GM18858 (cell line): ENCODE results near the gene LEP.
"Not testable (repeated sequence)": the region's sequence is repeated elsewhere in the genome, so short reads cannot be mapped to it uniquely, and the experiment has no call there.

Experiments
- ATAC-seq: cut with Tn5 transposase; IDR thresholded peaks from one replicate; pipeline ENCODE4 v1.9.1; 2021; ENCODE audit not compliant: unreplicated experiment

Gene LEP

GRCh38 chr7:128271471-128271941 lies 30.4 kb downstream of the LEP start:
- no peak for ATAC-seq

- ATAC-seq: no peak
Measured at GRCh38 chr7:128271942-128272481, 30.9 kb downstream of the LEP start.

- no peak for ATAC-seq
Measured at GRCh38 chr7:128274246-128274883, 33.3 kb downstream of the LEP start.

- no peak for ATAC-seq
Measured at GRCh38 chr7:128274884-128275603, 34.0 kb downstream of the LEP start.

GRCh38 chr7:128275681-128276080 lies 34.6 kb downstream of the LEP start:
- ATAC-seq: no peak

- no peak for ATAC-seq
Measured at GRCh38 chr7:128278366-128278765, 37.3 kb downstream of the LEP start.

GRCh38 chr7:128279124-128279713 lies 38.1 kb downstream of the LEP start:
- no peak for ATAC-seq

GRCh38 chr7:128280451-128280850 lies 39.4 kb downstream of the LEP start:
- ATAC-seq: not testable (repeated sequence)

GRCh38 chr7:128281605-128282380 lies 40.7 kb downstream of the LEP start:
- no peak for ATAC-seq

GRCh38 chr7:128284102-128284501 lies 43.0 kb downstream of the LEP start:
- no peak for ATAC-seq

- ATAC-seq: no peak
Measured at GRCh38 chr7:128287556-128287955, 46.5 kb downstream of the LEP start.

GRCh38 chr7:128298004-128298403 lies 56.9 kb downstream of the LEP start:
- ATAC-seq: not testable (repeated sequence)

GRCh38 chr7:128299109-128299607 lies 58.1 kb downstream of the LEP start:
- no peak for ATAC-seq

GRCh38 chr7:128302139-128302538 lies 61.1 kb downstream of the LEP start:
- no peak for ATAC-seq

GRCh38 chr7:128303133-128303532 lies 62.1 kb downstream of the LEP start:
- no peak for ATAC-seq

GRCh38 chr7:128303643-128304042 lies 62.6 kb downstream of the LEP start:
- no peak for ATAC-seq

GRCh38 chr7:128304212-128304611 lies 63.1 kb downstream of the LEP start:
- ATAC-seq: no peak

GRCh38 chr7:128307061-128307460 lies 66.0 kb downstream of the LEP start:
- ATAC-seq: no peak
